Trophoblast cell (in vitro differentiated cells and primary cell): ENCODE results near the gene EPHA6.
"Not testable (repeated sequence)": the region's sequence is repeated elsewhere in the genome, so short reads cannot be mapped to it uniquely, and the experiment has no call there.

Experiments
- DNase-seq, 2 donors: peaks; one replicate each; pipeline ENCODE4 v3.0.0-alpha.2; 2016
- H2AFZ ChIP-seq: 2 replicates; pipeline ENCODE4 v1.6.1; 2013; ENCODE audit warnings: low read length, moderate library complexity, mild to moderate bottlenecking; ENCODE audit not compliant: insufficient read depth, poor library complexity
- H2AK5ac ChIP-seq: 2 replicates; pipeline ENCODE4 v1.6.1; 2013; ENCODE audit warnings: mild to moderate bottlenecking, low read length
- H2BK120ac ChIP-seq: 2 replicates; pipeline ENCODE4 v1.6.1; 2013; ENCODE audit warnings: low read length, mild to moderate bottlenecking, moderate library complexity; ENCODE audit not compliant: insufficient read depth, poor library complexity
- H2BK12ac ChIP-seq: 2 replicates; pipeline ENCODE4 v1.6.1; 2013; ENCODE audit warnings: mild to moderate bottlenecking, low read length, moderate library complexity
- H2BK5ac ChIP-seq: 2 replicates; pipeline ENCODE4 v1.6.1; 2013; ENCODE audit warnings: low read length, low read depth, moderate library complexity, mild to moderate bottlenecking; ENCODE audit not compliant: poor library complexity
- H3K14ac ChIP-seq: 2 replicates; pipeline ENCODE4 v1.6.1; 2013; ENCODE audit warnings: mild to moderate bottlenecking, low read length
- H3K18ac ChIP-seq: 2 replicates; pipeline ENCODE4 v1.6.1; 2013; ENCODE audit warnings: mild to moderate bottlenecking, low read length
- H3K23ac ChIP-seq: 2 replicates; pipeline ENCODE4 v1.6.1; 2013; ENCODE audit warnings: low read length
- H3K27ac ChIP-seq: 2 replicates; pipeline ENCODE4 v1.5.1; 2013; ENCODE audit warnings: low read depth, mild to moderate bottlenecking, inconsistent platforms, low read length, moderate library complexity
- H3K27me3 ChIP-seq: 2 replicates; pipeline ENCODE4 v1.6.1; 2013; ENCODE audit warnings: inconsistent platforms, mild to moderate bottlenecking, low read length, moderate library complexity; ENCODE audit not compliant: insufficient read depth
- H3K36me3 ChIP-seq, 2 experiments: 1 replicate in 1 of 2; 2 replicates in 1 of 2; pipeline ENCODE4 v1.6.1; 2013; ENCODE audit warnings: low read length in 2 of 2, mild to moderate bottlenecking in 2 of 2, moderate library complexity in 1 of 2; ENCODE audit not compliant: insufficient read depth in 2 of 2, control insufficient read depth in 1 of 2
- H3K4ac ChIP-seq: 2 replicates; pipeline ENCODE4 v1.6.1; 2013; ENCODE audit warnings: low read depth, mild to moderate bottlenecking, low read length, moderate library complexity
- H3K4me1 ChIP-seq, 2 experiments: 1 replicate in 1 of 2; 2 replicates in 1 of 2; pipeline ENCODE4 v1.6.1; 2013; ENCODE audit warnings: low read length in 2 of 2, mild to moderate bottlenecking in 2 of 2, moderate library complexity in 1 of 2; ENCODE audit not compliant: insufficient read depth in 2 of 2, control insufficient read depth in 1 of 2
- H3K4me2 ChIP-seq: 2 replicates; pipeline ENCODE4 v1.6.1; 2013; ENCODE audit warnings: inconsistent platforms, mild to moderate bottlenecking, low read length, moderate library complexity
- H3K4me3 ChIP-seq: 2 replicates; pipeline ENCODE4 v1.5.1; 2013; ENCODE audit warnings: mild to moderate bottlenecking, low read depth, low read length, inconsistent platforms
- H3K79me1 ChIP-seq: one replicate; pipeline ENCODE4 v1.6.1; 2013; ENCODE audit warnings: low read length
- H3K79me2 ChIP-seq: 2 replicates; pipeline ENCODE4 v1.6.1; 2013; ENCODE audit warnings: low read length, mild to moderate bottlenecking; ENCODE audit not compliant: control insufficient read depth, insufficient read depth, poor library complexity
- H3K9ac ChIP-seq: 2 replicates; pipeline ENCODE4 v1.6.1; 2013; ENCODE audit warnings: mild to moderate bottlenecking, low read length
- H3K9me3 ChIP-seq: 2 replicates; pipeline ENCODE4 v1.6.1; 2013; ENCODE audit warnings: low read depth, mild to moderate bottlenecking, control low read depth, inconsistent platforms, low read length; ENCODE audit not compliant: insufficient read depth
- H4K12ac ChIP-seq: 2 replicates; pipeline ENCODE4 v1.6.1; 2013; ENCODE audit warnings: low read depth, mild to moderate bottlenecking, low read length, moderate library complexity
- H4K8ac ChIP-seq: 2 replicates; pipeline ENCODE4 v1.6.1; 2013; ENCODE audit warnings: low read depth, mild to moderate bottlenecking, low read length, moderate library complexity
- H4K91ac ChIP-seq: one replicate; pipeline ENCODE4 v1.6.1; 2013; ENCODE audit warnings: low read depth, mild to moderate bottlenecking, low read length, moderate library complexity
- WGBS: extraction: QIAGEN DNeasy Blood & Tissue Kit; methylation state at CpG from one replicate; pipeline ENCODE4 v1.1.7; 2013; ENCODE audit warnings: missing lambda C conversion rate; ENCODE audit not compliant: insufficient read length, insufficient coverage; ENCODE audit errors: extremely low coverage; 5-methylcytosine and 5-hydroxymethylcytosine counted together

EPHA6 gene

DNA sequence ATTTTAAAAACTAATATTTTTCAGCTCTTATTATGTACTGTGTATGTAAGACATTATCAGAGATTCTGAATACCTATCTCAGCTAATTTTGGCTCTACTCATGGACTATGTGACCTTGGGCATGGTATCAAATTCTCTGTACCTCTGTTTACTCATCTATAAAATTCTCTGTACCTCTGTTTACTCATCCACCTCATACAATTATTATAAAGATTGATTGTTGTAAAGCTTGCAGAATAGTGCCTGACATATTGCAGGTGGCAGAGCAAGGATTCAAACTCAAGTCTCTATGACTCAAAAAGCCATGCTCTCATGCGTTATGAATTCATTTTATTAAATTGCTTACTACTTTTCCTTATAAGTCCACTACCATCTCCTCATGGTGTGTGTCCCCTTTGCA is 798.2 kb downstream of the EPHA6 start:
- no peak overlapping the region for H3K9ac ChIP-seq

DNA sequence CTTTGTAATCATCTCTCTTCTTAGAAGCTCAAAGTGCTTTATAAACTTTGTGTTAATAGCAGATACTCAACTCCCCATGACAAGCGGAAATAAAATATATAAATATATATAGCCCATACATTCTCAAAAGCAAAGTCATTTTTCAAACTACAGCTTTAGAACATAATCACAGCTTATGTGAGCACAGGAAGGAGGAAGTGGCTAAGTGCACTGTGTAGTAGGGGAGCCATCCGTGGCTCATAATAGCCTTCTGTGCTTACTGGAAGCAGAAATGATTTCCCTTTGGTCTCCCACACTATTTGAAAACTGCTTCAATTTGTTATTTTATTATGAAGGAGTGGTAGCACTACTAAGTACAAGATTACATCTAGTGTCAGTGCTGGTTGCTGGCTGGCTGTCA is 798.7 kb downstream of the EPHA6 start:
- Histone ChIP-seq H4K91ac (no peak overlapping the region), H4K8ac (no peak overlapping the region), H3K18ac (no peak overlapping the region), H3K4ac (no peak overlapping the region), H4K12ac (no peak overlapping the region), H3K27me3 (no peaks in the 10 kb centered on the region), H3K79me1 (no peaks in the 10 kb centered on the region), H2BK12ac (no peak overlapping the region), H2AK5ac (no peak overlapping the region), H3K79me2 (no peaks in the 10 kb centered on the region), H3K4me3 (no peak overlapping the region), H3K4me2 (no peak overlapping the region), H3K9ac (no peak overlapping the region), H3K36me3 (no peaks in the 10 kb centered on the region), H2BK120ac (no peak overlapping the region), H3K27ac (no peak overlapping the region), H2BK5ac (no peak overlapping the region), H3K23ac (no peak overlapping the region), H3K9me3 (no peaks in the 10 kb centered on the region), H3K4me1 (no peaks in the 10 kb centered on the region), H3K14ac (no peak overlapping the region), H2AFZ (no peak overlapping the region)
- no CpG with 5 or more reads among the region's 2 CpGs for WGBS
- no peak for DNase-seq

More for the DNA sequence above, 798.2 kb downstream of the EPHA6 start:
- Histone ChIP-seq H4K8ac (no peak overlapping the region), H2BK120ac (no peak overlapping the region), H3K4me3 (no peak overlapping the region), H2AK5ac (no peak overlapping the region), H3K4ac (no peak overlapping the region), H2BK5ac (no peak overlapping the region), H3K36me3 (no peaks in the 10 kb centered on the region), H2BK12ac (no peak overlapping the region), H3K14ac (no peak overlapping the region), H4K91ac (no peak overlapping the region), H3K79me2 (no peaks in the 10 kb centered on the region), H4K12ac (no peak overlapping the region), H3K27ac (no peak overlapping the region), H2AFZ (no peak overlapping the region), H3K18ac (no peak overlapping the region), H3K79me1 (no peaks in the 10 kb centered on the region), H3K9me3 (no peaks in the 10 kb centered on the region), H3K4me1 (no peaks in the 10 kb centered on the region), H3K27me3 (no peaks in the 10 kb centered on the region), H3K4me2 (no peak overlapping the region), H3K23ac (no peak overlapping the region)
- no CpG with 5 or more reads among the region's 1 CpG for WGBS
- DNase-seq: no peak

DNA sequence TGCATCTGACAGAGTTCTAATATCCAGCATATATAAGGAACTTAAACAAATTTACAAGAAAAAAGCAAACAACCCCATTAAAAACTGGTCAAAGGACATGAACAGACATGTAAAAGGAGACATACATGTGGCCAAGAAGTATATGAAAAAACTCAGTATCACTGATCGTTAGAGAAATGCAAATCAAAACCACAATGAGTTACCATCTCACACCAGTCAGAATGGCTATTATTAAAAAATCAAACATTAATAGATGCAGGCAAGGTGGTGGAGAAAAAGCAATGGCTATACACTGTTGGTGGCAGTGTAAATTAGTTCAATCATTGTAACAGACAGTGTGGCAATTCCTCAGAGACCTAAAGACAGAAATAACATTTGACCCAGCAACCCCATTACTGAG is 806.1 kb downstream of the EPHA6 start:
- H3K4me3 ChIP-seq, H3K27me3 ChIP-seq, H3K4ac ChIP-seq, H2AK5ac ChIP-seq, H2BK120ac ChIP-seq, H4K91ac ChIP-seq, H3K14ac ChIP-seq, H3K79me1 ChIP-seq, H3K9ac ChIP-seq, H2BK12ac ChIP-seq, H3K79me2 ChIP-seq, H3K4me1 ChIP-seq, H4K12ac ChIP-seq, H3K9me3 ChIP-seq, DNase-seq, H2AFZ ChIP-seq, H3K18ac ChIP-seq, H3K27ac ChIP-seq, H3K4me2 ChIP-seq, H4K8ac ChIP-seq, H3K23ac ChIP-seq, H2BK5ac ChIP-seq, H3K36me3 ChIP-seq: not testable (repeated sequence)
- WGBS: no CpG with 5 or more reads among the region's 1 CpG

DNA sequence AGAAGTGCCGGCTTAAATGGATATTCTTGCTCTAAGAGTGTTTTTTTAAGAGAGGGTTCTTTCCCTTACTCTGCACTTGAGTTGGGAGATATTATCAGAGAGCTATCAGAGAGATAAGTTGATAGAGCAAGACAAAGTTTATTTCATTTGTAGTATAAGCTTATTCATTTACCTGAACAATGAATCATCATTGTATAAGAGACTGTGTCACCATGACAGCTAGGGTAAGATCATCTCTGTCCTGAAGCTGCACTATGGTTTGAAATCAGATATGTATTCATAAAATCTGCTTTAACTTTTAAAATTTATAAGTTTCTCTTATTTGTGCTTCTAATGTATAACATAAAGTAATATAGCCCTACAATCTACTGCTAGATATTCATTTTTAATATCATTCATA is 822.1 kb downstream of the EPHA6 start:
- Histone ChIP-seq H3K4ac (no peak overlapping the region), H2BK12ac (no peak overlapping the region), H2BK120ac (no peak overlapping the region), H3K23ac (no peak overlapping the region), H4K12ac (no peak overlapping the region), H3K9ac (no peak overlapping the region), H4K91ac (no peak overlapping the region), H2AFZ (no peak overlapping the region), H3K4me2 (no peak overlapping the region), H3K14ac (no peak overlapping the region), H4K8ac (no peak overlapping the region), H2BK5ac (no peak overlapping the region), H3K18ac (no peak overlapping the region), H3K27ac (no peak overlapping the region), H3K4me1 (no peaks in the 10 kb centered on the region), H3K36me3 (no peaks in the 10 kb centered on the region), H3K79me1 (no peaks in the 10 kb centered on the region), H3K4me3 (no peak overlapping the region), H3K79me2 (no peaks in the 10 kb centered on the region), H3K27me3 (no peaks in the 10 kb centered on the region), H2AK5ac (no peak overlapping the region), H3K9me3 (no peaks in the 10 kb centered on the region)
- WGBS: no CpG with 5 or more reads among the region's 1 CpG
- no peak for DNase-seq
